GM18520 (cell line): Measurements from ENCODE around the gene MACROD2.
"Not testable (repeated sequence)": the region's sequence is repeated elsewhere in the genome, so short reads cannot be mapped to it uniquely, and the experiment has no call there.

Experiments
- ATAC-seq: cut with Tn5 transposase; IDR thresholded peaks from one replicate; pipeline ENCODE4 v1.9.1; 2021; ENCODE audit not compliant: unreplicated experiment

The MACROD2 gene

DNA sequence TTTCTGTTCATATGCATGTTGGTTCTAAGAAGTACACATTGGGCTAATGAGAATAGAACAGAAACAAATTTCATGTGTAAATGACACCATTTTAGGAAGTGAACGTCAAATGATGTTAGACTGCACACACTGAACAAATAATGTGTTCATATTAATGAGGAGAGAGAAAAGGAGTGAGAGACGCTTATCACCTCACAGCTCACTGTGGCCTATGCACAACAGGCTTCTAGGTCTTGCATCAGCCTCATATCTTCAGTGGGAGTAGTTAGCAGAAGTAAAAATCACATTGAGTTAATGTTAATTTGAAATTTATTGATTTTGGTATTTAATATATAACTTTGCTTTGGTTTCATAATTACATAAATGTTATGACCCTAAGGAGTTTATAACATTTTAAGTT lies 454.9 kb downstream of the MACROD2 start:
- no peak for ATAC-seq

GRCh38 chr20:14451458-14451857 lies 456.1 kb downstream of the MACROD2 start:
- ATAC-seq = no peak

- no peak for ATAC-seq
These were observed 457.9 kb downstream of the MACROD2 start for GRCh38 chr20:14453259-14453658.

DNA sequence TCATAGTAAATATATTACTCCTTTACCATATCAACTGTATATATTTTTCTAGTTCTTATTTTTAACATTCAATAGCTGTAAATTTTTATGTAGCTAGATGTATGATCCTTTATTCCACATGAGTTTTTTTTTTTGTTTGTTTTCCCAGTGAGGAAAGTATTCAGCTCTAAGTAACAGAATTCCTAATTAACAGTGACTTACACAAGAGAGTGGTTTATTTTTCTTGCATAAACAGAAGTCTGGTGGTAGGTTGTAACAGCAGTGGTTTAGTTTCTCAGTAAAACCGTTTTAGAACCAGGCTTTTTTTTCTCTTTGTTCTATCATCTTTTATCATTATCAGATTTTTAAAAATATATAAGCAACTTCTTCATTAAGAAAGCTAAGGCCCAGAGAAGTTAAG lies 459.0 kb downstream of the MACROD2 start:
- no peak for ATAC-seq

DNA sequence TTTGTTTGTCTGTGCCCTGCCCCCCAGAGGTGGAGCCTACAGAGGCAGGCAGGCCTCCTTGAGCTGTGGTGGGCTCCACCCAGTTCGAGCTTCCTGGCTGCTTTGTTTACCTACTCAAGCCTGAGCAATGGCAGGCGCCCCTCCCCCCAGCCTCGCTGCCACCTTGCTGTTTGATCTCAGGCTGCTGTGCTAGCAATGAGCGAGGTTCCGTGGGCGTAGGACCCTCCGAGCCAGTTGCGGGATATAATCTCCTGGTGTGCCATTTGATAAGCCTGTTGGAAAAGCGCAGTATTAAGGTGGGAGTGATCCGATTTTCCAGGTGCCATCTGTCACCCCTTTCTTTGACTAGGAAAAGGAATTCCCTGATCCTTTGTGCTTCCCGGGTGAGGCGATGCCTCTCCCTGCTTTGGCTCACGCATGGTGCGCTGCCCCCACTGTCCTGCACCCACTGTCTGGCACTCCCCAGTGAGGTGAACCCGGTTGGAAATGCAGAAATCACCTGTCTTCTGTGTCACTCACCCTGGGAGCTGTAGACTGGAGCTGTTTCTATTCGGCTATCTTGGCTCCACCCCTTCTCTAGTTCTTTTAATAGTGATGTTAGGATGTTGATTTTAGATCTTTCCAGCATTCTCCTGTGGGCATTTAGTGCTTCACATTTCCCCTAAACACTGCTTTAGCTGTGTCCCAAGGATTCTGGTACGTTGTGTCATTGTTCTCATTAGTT lies 471.9 kb downstream of the MACROD2 start:
- not testable (repeated sequence) for ATAC-seq

DNA sequence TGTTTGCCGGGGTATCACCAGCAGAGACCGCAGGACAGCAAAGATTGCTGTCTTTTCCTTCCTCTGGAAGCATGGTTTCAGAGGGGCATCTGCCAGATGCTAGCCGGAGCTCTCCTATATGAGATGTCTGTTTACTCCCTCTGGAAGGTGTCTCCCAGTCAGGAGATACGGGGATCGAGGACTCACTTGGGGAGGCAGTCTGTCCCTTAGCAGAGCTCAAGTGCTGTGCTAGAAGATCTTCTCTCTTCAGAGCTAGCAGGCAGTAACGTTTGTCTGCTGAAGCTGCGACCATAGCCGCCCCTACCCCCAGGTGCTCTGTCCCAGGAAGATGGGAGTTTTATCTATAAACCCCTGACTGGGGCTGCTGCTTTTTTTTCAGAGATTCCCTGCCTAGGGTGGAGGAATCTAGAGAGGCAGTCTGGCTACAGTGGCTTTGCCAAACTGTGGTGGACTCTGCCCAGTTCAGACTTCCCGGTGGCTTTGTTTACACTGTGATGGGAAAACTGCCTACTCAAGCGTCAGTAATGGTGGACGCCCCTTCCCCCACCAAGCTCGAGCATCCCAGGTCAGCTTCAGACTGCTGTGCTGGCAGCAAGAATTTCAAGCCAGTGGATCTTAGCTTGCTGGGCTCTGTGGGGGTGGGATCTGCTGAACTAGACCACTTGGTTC lies 475.0 kb downstream of the MACROD2 start:
- ATAC-seq = no peak

- ATAC-seq = no peak
These were observed 475.8 kb downstream of the MACROD2 start for GRCh38 chr20:14470977-14471661.

DNA sequence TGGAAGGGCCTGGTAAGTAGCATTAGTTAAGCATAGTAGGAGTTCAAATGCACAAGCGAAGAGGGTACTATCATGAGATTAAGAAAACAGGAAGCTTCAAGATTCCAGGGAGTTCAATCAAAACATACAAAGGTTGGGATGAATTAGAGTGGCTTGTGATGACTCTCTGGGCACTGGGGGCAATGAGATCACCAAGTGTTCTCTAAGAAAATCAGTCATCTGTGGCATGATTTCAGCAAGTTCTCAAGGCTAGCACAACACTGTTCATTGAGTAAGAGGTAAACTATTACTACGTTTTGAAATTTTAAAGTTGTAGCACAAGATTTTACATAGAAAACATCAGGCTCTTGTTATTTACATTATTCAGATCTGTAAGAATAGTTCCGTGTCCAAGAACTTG lies 481.8 kb downstream of the MACROD2 start:
- ATAC-seq = no peak

DNA sequence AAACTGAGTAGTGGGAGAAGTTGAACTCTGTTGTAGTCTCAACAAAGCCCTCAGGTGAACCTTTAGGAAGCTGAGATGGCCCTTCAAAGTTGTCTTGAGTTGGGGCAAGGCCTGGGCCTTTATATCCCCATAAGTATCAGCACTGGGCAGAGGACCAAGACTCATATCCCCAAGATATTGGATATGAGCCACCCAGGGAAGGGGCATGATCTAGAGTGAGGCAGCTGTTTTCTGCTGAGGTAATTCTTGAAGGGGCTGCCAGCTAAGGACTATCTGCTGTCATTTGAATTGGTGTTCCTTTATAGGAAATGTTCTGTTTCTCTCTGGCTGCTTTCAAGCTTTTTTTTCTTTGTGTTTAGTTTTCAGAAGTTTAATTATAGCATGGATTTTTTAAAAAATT lies 482.8 kb downstream of the MACROD2 start:
- no peak for ATAC-seq

- ATAC-seq = no peak
These were observed 486.5 kb downstream of the MACROD2 start for GRCh38 chr20:14481863-14482262.

DNA sequence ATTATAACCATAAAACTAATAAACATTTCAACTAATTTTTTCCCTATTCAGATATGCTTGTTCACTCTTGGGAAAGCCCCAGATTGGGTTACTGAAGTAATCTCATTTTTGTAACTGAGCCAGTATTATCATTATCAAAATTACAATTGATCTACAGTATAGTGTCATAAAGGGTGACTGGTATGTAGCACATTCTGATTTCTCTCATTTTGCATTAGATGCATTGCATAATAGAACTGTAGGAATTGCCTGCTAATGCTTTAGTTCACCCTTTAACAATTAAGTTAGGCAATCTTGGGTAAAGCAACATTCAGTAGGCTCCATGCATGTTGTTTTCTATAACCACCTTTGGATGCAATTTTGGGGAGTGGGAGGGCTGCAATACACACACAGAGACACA lies 492.9 kb downstream of the MACROD2 start:
- ATAC-seq = no peak

DNA sequence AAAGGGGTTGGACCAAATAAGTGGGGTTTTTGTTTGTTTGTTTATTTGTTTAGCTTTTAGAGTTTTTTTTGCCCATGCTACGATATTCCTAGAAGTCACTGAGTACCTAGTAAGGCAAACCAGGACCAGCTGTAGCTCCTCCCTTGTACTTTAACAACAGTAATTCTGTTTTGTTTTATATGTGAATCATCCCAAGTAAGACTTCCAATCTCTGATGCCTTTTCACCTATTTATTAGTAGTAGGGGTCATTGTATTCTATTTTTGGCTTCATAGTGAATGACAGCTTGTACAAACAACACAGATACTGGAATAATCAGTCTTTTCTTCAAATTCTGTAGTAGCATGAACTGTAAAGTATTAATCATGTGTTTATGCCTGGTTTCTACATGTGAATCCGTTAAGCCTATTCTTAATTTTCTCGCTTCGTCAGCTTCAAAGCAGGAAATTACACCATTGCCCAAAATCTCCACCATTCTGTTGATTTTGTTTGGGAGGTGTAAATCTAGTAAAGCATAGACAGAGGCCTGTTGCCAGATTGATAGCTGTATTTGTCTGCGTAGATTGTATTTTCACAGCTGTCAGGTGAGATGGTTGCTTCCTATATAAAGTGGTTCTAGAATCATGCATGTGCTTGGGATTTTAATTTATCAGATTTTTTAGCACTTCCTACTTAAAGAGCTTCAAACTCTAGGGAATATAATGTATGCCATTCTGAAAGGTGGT lies 493.6 kb downstream of the MACROD2 start:
- no peak for ATAC-seq

DNA sequence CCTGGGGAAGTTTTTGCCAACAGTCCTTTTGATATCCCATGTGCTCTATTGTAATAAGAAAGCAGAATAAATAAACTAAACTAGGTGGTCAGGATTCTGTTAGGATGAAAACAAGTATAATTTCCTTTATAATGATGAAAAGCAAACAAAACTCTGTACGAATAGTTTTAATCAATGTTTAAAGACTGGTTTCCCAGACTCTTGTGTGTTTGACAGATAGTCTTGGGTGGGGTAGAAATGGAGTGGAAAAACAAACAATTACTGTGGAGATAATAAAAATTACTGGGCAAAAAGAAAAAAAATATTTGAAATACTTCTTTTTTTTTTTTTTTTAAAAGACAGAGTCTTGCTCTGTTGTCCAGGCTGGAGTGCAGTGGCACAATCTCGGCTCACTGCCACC lies 494.2 kb downstream of the MACROD2 start:
- no peak for ATAC-seq

DNA sequence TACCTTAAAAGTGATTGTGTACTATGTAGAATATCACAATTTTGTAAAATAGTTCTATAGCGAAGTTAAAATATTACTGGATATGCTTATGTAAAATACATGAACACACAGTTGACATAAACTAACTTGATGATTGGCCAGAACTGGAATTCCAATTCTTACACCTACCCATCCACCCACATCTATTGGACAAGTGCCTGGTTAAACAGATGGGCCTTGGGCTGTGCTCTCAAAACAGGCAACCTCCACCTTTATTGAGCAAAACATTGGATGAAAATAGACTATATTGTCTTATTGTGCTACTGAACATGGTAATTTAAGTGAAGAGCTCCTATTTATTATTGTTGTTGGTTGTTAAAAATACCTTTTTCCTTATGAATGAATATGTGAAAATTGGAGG lies 496.1 kb downstream of the MACROD2 start:
- no peak for ATAC-seq

DNA sequence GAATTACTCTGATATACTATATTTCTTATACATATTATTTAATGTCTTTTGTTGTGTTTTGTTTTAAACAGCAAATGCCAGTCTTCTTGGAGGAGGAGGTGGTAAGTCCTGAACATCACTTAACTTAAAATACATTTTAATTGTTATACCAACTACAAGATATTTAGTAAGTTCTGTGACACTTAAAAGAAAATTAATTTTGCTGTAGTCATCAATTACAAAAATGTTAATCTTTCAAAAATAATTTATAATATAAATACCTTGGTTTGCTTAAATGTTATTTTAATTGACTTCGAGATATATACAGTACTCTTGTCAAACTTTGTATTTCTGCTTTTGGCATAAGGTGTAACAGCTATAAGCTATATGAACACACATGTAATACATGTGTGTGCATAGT lies 498.1 kb downstream of the MACROD2 start:
- ATAC-seq = no peak

DNA sequence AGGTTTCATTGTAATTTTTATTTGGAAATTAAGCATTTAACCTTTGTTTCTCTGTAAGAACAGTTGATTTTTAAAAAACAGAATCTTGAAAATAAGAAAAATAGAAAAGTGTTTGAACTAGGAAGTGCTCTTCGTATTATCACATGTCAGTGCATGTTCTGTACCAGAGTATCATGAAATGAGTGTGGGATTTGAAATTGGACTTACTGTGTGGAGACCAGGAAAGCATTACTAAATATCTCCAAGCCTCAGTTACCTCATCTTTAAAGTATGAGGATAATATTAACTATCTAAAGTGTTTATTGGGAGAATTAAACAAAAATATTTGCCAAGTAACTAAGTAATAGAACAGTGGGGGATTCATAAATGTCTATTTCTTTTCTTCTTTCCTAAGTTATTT lies 499.0 kb downstream of the MACROD2 start:
- no peak for ATAC-seq

DNA sequence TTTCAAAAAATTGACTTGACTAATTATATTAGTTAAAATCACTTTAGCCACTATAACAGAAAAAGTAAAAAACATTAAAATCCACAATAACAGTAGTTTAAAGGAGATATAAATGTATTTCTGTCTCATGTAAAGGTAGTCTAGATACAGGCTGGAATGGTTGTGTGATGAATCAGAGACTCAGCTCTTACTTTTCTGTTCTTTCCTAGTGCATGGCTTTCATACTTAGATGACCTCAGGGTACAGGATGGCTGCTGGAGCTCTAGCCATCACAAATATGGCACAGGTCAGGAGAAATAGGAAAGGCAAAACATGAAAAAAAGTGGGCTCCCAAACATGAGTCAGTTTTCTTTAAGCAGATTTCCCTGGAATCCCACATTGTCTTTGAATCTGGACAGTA lies 499.8 kb downstream of the MACROD2 start:
- ATAC-seq = no peak

DNA sequence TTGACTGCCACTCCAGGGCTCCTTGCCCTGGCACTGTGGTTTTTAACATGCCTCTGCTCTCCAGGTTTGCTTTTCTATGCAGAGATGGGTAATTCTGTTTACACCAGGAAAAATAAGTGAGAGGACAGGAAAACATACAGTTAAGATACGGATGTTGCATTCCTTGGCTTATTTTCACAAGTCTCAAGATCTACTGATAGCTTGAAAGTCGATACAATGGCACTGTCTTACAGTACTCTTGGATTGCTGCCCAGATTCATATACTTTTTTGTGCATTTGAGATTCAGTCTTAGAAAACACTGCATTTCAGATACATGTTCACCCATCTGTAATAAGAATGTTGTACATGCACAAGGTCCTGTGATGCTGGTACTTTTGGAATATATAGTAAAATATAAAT lies 501.7 kb downstream of the MACROD2 start:
- no peak for ATAC-seq

DNA sequence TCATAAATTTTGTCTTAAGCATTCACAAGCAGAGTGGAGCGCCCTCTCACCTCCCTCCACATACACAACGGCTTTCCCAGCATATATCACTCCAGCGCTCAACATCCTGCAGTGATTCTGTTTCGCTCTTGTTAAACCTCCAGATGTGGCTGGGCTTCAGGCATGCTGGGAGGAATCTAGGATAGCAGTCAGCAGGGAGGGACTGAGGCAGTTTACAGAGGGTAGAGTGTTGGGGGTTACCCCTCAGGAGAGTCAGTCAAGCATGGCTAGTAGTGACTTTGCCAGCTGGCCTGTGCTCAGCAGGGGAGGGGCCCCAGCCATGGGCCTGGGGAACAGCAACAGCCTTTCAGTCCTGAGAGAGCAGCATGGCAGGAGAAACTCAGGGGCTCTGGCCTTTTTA lies 503.5 kb downstream of the MACROD2 start:
- no peak for ATAC-seq

- no peak for ATAC-seq
These were observed 510.2 kb downstream of the MACROD2 start for GRCh38 chr20:14505476-14505875.

- ATAC-seq = no peak
These were observed 512.4 kb downstream of the MACROD2 start for GRCh38 chr20:14507711-14508110.

DNA sequence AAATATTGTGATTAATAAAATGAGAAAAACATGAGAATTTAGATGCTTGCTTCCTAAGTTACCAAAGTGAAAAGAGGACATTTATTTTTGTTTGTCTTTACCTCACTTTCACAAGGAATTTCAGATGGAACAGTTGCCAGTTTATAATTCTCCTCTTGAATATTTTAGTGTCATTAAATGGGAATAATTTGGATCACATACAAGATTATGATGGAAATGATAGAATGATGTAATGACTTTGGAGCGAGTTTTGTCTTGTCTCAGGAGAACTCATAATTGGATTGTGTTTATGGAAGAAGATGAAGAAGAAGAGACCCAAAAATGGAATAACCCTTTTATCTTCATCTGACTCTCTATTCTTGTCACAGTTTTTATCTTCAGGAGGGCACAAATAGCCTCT lies 515.0 kb downstream of the MACROD2 start:
- ATAC-seq = no peak
